TTC549 (cell line): ENCODE measurements around the gene GAPVD1.
"Not testable (repeated sequence)": the region's sequence is repeated elsewhere in the genome, so short reads cannot be mapped to it uniquely, and the experiment has no call there.

Experiments used
- FAIRE-seq: peaks from 2 replicates; lab custom pipeline; 2012; peaks lifted over from hg19 to GRCh38; lab: Jason Lieb, UNC

Gene GAPVD1

GRCh38 chr9:125304273-125304672 lies 42.6 kb downstream of the GAPVD1 start:
- no peak for FAIRE-seq

GRCh38 chr9:125312411-125312810 lies 50.8 kb downstream of the GAPVD1 start:
- FAIRE-seq, result no peak

GRCh38 chr9:125316359-125316758 lies 54.7 kb downstream of the GAPVD1 start:
- FAIRE-seq, result not testable (repeated sequence)

- FAIRE-seq, result no peak
Observed at GRCh38 chr9:125317704-125318103, 56.1 kb downstream of the GAPVD1 start.

- FAIRE-seq, result no peak
Observed at GRCh38 chr9:125321496-125321895, 59.9 kb downstream of the GAPVD1 start.

- no peak for FAIRE-seq
Observed at GRCh38 chr9:125323615-125324014, 62.0 kb downstream of the GAPVD1 start.

GRCh38 chr9:125325826-125326225 lies 64.2 kb downstream of the GAPVD1 start:
- no peak for FAIRE-seq

GRCh38 chr9:125329978-125330377 lies 68.4 kb downstream of the GAPVD1 start:
- FAIRE-seq, result no peak

- FAIRE-seq, result no peak
Observed at GRCh38 chr9:125330587-125330986, 69.0 kb downstream of the GAPVD1 start.

GRCh38 chr9:125332527-125332926 lies 70.9 kb downstream of the GAPVD1 start:
- FAIRE-seq, result no peak

GRCh38 chr9:125337236-125337635 lies 75.6 kb downstream of the GAPVD1 start:
- FAIRE-seq, result no peak

- FAIRE-seq, result no peak
Observed at GRCh38 chr9:125338929-125339328, 77.3 kb downstream of the GAPVD1 start.

GRCh38 chr9:125341566-125341965 lies 79.9 kb downstream of the GAPVD1 start:
- FAIRE-seq, result no peak

- no peak for FAIRE-seq
Observed at GRCh38 chr9:125343518-125344275, 82.1 kb downstream of the GAPVD1 start.

- FAIRE-seq, result no peak
Observed at GRCh38 chr9:125346080-125346732, 84.6 kb downstream of the GAPVD1 start.

GRCh38 chr9:125355601-125356000 lies 94.0 kb downstream of the GAPVD1 start:
- no peak for FAIRE-seq

- no peak for FAIRE-seq
Observed at GRCh38 chr9:125356032-125356431, 94.4 kb downstream of the GAPVD1 start.

GRCh38 chr9:125359011-125359410 lies 97.4 kb downstream of the GAPVD1 start:
- no peak for FAIRE-seq

- no peak for FAIRE-seq
Observed at GRCh38 chr9:125360601-125361000, 99.0 kb downstream of the GAPVD1 start.

GRCh38 chr9:125361837-125362531 lies 100.4 kb downstream of the GAPVD1 start:
- FAIRE-seq, result no peak

- no peak for FAIRE-seq
Observed at GRCh38 chr9:125366676-125367075, 105.0 kb downstream of the GAPVD1 start.

GRCh38 chr9:125370786-125371185 lies 109.2 kb downstream of the GAPVD1 start:
- no peak for FAIRE-seq
